Measurements from ENCODE around the gene PHAX.
"Not testable (repeated sequence)": the region's sequence is repeated elsewhere in the genome, so short reads cannot be mapped to it uniquely, and the experiment has no call there.

Gene PHAX

GRCh38 chr5:126645132-126645531 lies 44.4 kb downstream of the PHAX start:
- no peak for TF ChIP-seq MAX (IDR thresholded peaks at IDR 0.05; ENCODE audit: low read depth, low read length)
- no peak for TF ChIP-seq MYC (IDR thresholded peaks at IDR 0.05; ENCODE audit: low read depth, low read length)
- TF ChIP-seq POLR2A (IDR thresholded peaks at IDR 0.05; ENCODE audit: extremely low read depth, insufficient read length) = no peak
- TF ChIP-seq CTCF (IDR thresholded peaks at IDR 0.05; ENCODE audit: low read depth, low read length) = no peak
- H3K4me3 ChIP-seq (ENCODE audit: low read depth, low read length) = no peak overlapping the region
- DNase-seq (ENCODE audit: low read depth) = no peak

GRCh38 chr5:126647071-126647470 lies 46.3 kb downstream of the PHAX start:
- no peak for TF ChIP-seq CTCF (IDR thresholded peaks at IDR 0.05; ENCODE audit: low read depth, low read length)
- TF ChIP-seq MAX (IDR thresholded peaks at IDR 0.05; ENCODE audit: low read depth, low read length) = no peak
- no peak for DNase-seq (ENCODE audit: low read depth)
- no peak overlapping the region for H3K4me3 ChIP-seq (ENCODE audit: low read depth, low read length)

- H3K4me3 ChIP-seq (ENCODE audit: low read depth, low read length) = no peak overlapping the region
- no peak for DNase-seq (ENCODE audit: low read depth)
- TF ChIP-seq CTCF (IDR thresholded peaks at IDR 0.05; ENCODE audit: low read depth, low read length) (no peak), MAX (IDR thresholded peaks at IDR 0.05; ENCODE audit: low read depth, low read length) (no peak), POLR2A (IDR thresholded peaks at IDR 0.05; ENCODE audit: extremely low read depth, insufficient read length) (no peak), MYC (IDR thresholded peaks at IDR 0.05; ENCODE audit: low read depth, low read length) (no peak)
Observed at GRCh38 chr5:126648471-126648870, 47.7 kb downstream of the PHAX start.

- H3K4me3 ChIP-seq (ENCODE audit: low read depth, low read length); DNase-seq (ENCODE audit: low read depth): not testable (repeated sequence)
Observed at GRCh38 chr5:126649057-126649456, 48.3 kb downstream of the PHAX start.

GRCh38 chr5:126649709-126650108 lies 49.0 kb downstream of the PHAX start:
- H3K4me3 ChIP-seq (ENCODE audit: low read depth, low read length) = not testable (repeated sequence)

GRCh38 chr5:126650463-126650862 lies 49.7 kb downstream of the PHAX start:
- no peak for TF ChIP-seq MYC (IDR thresholded peaks at IDR 0.05; ENCODE audit: low read depth, low read length)
- no peak for TF ChIP-seq POLR2A (IDR thresholded peaks at IDR 0.05; ENCODE audit: extremely low read depth, insufficient read length)
- TF ChIP-seq MAX (IDR thresholded peaks at IDR 0.05; ENCODE audit: low read depth, low read length) = no peak
- no peak for TF ChIP-seq CTCF (IDR thresholded peaks at IDR 0.05; ENCODE audit: low read depth, low read length)
- no peak overlapping the region for H3K4me3 ChIP-seq (ENCODE audit: low read depth, low read length)

More at GRCh38 chr5:126649709-126650108, 49.0 kb downstream of the PHAX start:
- DNase-seq (ENCODE audit: low read depth) = not testable (repeated sequence)

GRCh38 chr5:126651013-126651577 lies 50.3 kb downstream of the PHAX start:
- H3K4me3 ChIP-seq (ENCODE audit: low read depth, low read length) = no peak overlapping the region
- DNase-seq (ENCODE audit: low read depth) = no peak
- TF ChIP-seq MAX (IDR thresholded peaks at IDR 0.05; ENCODE audit: low read depth, low read length) (no peak), MYC (IDR thresholded peaks at IDR 0.05; ENCODE audit: low read depth, low read length) (no peak), CTCF (IDR thresholded peaks at IDR 0.05; ENCODE audit: low read depth, low read length) (no peak), POLR2A (IDR thresholded peaks at IDR 0.05; ENCODE audit: extremely low read depth, insufficient read length) (no peak)

More at GRCh38 chr5:126650463-126650862, 49.7 kb downstream of the PHAX start:
- DNase-seq (ENCODE audit: low read depth) = no peak
